Measurements from ENCODE around the gene CD300C.

GRCh38 chr17:74516561-74517328, 29.2 kb downstream of the CD300C start:
- TF ChIP-seq MLX (CRISPR knock-in tag; IDR thresholded peaks at IDR 0.05) = no peak
- no peak for TF ChIP-seq CTCF (IDR thresholded peaks at IDR 0.05)
- TF ChIP-seq SP1 (CRISPR knock-in tag; conservative IDR thresholded peaks at IDR 0.05) = no peak
- TF ChIP-seq ZNF121 (CRISPR knock-in tag; IDR thresholded peaks at IDR 0.05) = no peak
- TF ChIP-seq MAX (CRISPR knock-in tag; IDR thresholded peaks at IDR 0.05) = no peak
- no peak for TF ChIP-seq ATF2 (CRISPR knock-in tag; IDR thresholded peaks at IDR 0.05; ENCODE audit: borderline replicate concordance, low read depth)

Data from WTC11 (cell line).